Kidney epithelial cell (primary cell): Measurements from ENCODE around the gene RTP5. TPM values are rescaled to one million over a fixed set of nuclear protein-coding genes. Genes with fewer than 3 reads are reported as not detected.
"Not testable (repeated sequence)": the region's sequence is repeated elsewhere in the genome, so short reads cannot be mapped to it uniquely, and the experiment has no call there.

Source experiments
- DNase-seq: peaks from one replicate; pipeline ENCODE4 v3.0.0-alpha.2; 2010; ENCODE audit warnings: low read depth
- H3K27me3 ChIP-seq: 2 replicates; pipeline ENCODE4 v1.6.0; 2011; ENCODE audit warnings: low read length; ENCODE audit not compliant: control insufficient read depth, insufficient read depth
- H3K36me3 ChIP-seq: 2 replicates; pipeline ENCODE4 v1.5.1; 2011; ENCODE audit warnings: low read length; ENCODE audit not compliant: control insufficient read depth, insufficient read depth
- H3K4me3 ChIP-seq: 2 replicates; pipeline ENCODE4 v1.5.1; 2011; ENCODE audit warnings: low read depth, mild to moderate bottlenecking, control low read depth, low read length
- total RNA-seq: library from RNA; depleted of rRNA; stranded (reverse); fragments of >200 nt; gene quantifications from 2 replicates; pipeline ENCODE4 v1.2.3, GENCODE V29; 2015
- TF ChIP-seq, protein P1 (sequence below): IDR thresholded peaks from 2 replicates; pipeline ENCODE4 v1.5.1; 2011; ENCODE audit warnings: mild to moderate bottlenecking, moderate library complexity, low read length, control low read depth, inconsistent platforms; ENCODE audit not compliant: insufficient read depth, poor library complexity, severe bottlenecking

The RTP5 gene
- total RNA-seq, 1 donor from 2014 or later = not detected

DNA sequence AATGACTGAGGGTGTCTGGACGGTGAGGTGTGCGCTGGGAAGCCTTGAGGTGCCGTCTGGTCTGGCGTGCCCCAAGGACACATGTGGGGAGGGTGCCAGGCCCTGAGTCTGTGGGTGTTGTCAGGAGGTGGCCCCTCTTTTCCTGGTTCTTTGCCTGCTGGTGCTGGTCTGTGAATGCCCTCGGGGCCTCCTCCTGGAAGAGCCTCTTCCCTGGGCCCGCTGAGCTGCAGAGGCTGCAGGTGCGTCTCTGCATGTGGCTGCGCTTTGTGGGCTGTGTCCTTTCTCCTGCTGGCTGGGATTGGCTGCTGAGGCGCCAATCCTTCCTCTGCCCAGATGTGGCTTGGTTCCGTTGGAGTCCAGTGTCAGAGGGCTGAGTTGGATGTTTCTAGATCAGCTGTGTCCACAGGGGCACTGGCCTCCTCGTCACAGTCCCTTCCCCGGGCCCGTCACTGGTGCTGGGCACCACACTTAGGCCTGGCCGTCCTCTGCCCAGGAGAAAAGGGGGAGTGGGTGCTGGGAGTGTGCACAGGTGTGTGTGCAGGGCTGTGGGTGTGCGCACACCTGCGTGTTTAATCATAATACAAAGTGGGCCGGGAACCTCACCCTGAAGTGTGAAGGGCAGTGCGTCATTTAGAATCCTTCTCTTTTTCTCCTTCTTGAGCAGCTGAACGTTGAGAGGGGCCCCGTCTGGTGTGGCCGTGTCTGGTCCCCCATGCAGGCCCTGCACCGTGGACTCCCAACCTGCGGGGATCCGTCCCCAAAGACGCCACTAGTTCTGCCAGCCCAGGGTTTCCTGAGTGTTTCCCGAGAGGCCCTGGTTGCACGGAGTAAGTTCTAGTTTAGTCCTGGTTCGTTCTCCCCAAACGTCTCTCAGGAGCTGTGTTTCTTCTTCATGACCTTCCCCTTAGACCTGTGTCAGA is 35.5 kb downstream of the RTP5 start:
- TF ChIP-seq, protein P1, sequence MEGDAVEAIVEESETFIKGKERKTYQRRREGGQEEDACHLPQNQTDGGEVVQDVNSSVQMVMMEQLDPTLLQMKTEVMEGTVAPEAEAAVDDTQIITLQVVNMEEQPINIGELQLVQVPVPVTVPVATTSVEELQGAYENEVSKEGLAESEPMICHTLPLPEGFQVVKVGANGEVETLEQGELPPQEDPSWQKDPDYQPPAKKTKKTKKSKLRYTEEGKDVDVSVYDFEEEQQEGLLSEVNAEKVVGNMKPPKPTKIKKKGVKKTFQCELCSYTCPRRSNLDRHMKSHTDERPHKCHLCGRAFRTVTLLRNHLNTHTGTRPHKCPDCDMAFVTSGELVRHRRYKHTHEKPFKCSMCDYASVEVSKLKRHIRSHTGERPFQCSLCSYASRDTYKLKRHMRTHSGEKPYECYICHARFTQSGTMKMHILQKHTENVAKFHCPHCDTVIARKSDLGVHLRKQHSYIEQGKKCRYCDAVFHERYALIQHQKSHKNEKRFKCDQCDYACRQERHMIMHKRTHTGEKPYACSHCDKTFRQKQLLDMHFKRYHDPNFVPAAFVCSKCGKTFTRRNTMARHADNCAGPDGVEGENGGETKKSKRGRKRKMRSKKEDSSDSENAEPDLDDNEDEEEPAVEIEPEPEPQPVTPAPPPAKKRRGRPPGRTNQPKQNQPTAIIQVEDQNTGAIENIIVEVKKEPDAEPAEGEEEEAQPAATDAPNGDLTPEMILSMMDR = no peak
- Histone ChIP-seq H3K4me3 (no peak overlapping the region), H3K27me3 (peaks cover 28% of the 10 kb centered on the region), H3K36me3 (no peaks in the 10 kb centered on the region)
- DNase-seq = no peak

DNA sequence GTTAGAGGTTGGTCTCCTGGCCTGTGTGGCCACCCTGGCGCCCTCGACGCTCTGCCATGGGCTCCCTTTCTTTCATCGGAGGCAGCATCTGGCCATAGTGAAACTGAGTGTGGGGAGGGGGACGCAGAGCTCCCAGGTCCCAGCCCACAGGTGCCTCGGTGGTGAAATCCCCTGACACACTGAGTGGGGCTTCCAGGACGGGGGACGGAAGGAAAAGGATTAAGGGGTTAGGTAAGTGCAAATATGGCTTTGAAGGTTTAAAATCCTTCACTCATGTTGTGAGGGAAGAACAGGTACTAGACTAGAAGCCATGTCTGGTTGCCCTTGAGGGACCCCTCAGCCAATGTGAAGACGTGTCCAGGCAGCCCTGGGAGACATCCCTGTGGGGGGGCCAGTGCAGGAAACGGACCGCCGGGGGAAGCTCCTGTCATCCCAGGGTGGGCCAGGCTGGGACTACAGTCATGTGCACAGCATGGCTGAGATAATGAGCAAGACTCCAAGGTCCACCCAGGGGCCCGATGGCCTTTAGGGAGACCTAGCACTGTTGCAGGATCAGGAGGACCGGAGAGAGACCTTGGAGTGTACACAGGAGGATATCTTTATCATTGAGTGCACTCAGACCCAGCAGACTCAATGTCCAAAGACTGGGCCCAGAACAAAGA is 36.3 kb downstream of the RTP5 start:
- Histone ChIP-seq H3K36me3 (no peaks in the 10 kb centered on the region), H3K4me3 (no peak overlapping the region), H3K27me3 (peaks cover 20% of the 10 kb centered on the region)
- TF ChIP-seq, protein P1 = no peak
- no peak for DNase-seq

DNA sequence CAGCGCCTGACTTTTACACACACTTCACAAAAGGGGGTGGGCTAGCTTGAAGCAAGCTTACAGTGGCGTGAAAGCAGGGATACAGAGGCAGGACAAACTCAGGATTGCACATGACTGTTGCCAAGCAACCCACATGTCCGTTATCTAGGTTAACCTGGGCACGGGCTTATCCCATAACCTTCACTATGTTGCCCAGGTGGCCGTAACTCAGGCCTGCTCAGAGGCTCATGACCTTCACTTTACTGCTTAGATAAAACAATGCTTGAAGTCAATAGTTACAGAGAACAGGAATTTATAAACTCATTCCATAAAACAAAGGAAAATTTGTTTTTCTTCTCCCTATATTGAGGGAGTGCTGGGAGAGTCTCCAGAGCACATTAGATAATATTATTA is 36.8 kb downstream of the RTP5 start:
- not testable (repeated sequence) for H3K36me3 ChIP-seq, DNase-seq, H3K4me3 ChIP-seq
- peaks cover 15% of the 10 kb centered on the region for H3K27me3 ChIP-seq

DNA sequence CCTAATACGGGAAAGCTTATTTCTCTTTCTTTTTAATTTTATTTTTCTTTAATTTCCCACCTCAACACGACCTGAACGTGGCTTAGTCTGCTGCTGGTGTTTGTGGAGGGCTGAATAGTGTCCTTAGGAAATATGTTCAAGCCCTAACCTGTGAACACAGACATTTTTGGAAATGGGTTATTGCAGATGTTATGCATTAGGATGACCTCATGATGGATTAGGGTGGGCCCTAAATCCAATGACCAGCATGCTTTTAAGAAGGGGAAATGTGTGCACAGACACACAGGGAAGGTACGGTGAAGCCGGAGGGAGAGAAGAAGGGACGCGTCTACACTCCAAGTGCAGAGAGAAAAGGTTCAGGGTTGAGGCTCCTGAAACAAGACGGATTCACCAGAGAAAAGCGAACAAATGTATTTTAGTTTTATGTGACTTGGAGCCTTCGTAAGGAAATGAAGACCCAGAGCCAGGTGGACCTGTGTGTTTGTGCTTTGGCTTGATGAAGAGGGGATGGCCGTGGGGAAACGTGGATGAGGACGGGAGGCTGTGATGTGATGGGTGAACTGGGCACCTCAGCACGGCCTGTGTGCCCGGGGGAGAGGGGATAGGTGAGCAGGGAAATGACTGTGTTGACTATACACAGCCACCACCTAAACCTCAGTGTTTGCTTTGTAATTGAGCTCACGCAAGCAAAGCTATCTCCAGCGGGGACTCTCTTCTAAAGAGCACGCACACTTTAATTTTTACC is 37.5 kb downstream of the RTP5 start:
- Histone ChIP-seq H3K4me3 (no peak overlapping the region), H3K27me3 (peaks cover 9% of the 10 kb centered on the region)
- TF ChIP-seq, protein P1 = no peak

DNA sequence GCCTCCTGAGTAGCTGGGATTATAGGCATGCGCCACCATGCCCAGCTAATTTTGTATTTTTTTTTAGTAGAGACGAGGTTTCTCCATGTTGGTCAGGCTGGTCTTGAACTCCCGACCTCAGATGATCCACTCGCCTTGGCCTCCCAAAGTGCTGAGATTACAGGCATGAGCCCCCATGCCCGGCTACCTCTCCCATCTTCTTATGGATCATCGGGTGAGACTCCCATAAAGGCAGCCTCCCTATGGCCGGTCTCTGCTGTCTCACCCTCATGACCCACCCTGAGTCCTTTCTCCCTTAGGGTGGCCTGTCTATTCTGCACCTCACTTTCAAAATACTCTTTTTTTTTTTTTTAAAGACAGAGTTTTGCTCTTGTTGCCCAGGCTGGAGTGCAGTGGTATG is 38.3 kb downstream of the RTP5 start:
- DNase-seq, H3K36me3 ChIP-seq, H3K4me3 ChIP-seq, H3K27me3 ChIP-seq: not testable (repeated sequence)

More for the DNA sequence above, 37.5 kb downstream of the RTP5 start:
- H3K36me3 ChIP-seq = no peaks in the 10 kb centered on the region
- DNase-seq = no peak

DNA sequence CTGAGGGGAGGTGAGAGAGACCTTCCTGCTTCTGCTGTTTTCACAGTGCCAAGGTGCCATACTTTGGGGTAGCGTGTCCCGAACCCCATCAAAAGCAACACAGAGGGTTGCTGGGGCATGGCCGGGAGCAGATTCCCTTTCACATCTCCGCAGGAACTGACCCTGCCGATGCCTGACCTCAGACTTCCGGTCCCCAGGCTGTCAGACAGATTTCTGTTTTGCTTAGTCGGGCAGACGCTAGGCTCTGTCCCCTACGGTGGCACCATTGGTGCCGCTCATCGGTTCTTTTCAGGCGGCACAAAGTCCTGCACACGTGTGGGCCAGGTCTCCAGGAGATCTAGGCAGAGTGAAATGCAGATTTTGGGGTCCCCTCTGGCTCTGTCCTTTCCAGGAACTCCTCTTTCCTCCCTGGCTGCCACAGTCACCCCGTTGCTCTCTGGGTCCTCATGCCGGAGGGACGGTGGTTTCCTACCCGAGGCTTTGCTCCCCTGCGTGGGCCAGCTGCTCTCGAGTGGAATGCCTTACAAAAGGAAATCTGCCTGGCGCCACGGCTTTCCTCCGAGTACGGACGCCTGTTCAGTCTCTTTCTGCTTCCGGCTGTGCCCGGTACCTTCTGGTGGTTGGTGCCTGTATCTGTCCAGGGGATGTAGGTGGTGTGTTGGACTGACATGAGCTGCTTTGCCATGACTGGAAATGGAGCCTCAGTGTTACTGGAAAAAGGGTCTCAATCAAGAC is 39.3 kb downstream of the RTP5 start:
- DNase-seq = no peak
- Histone ChIP-seq H3K27me3 (no peaks in the 10 kb centered on the region), H3K4me3 (no peak overlapping the region), H3K36me3 (no peaks in the 10 kb centered on the region)
- TF ChIP-seq, protein P1 = no peak
